Measurements from ENCODE around the gene DHX9.
"Not testable (repeated sequence)": the region's sequence is repeated elsewhere in the genome, so short reads cannot be mapped to it uniquely, and the experiment has no call there.

The DHX9 gene

GRCh38 chr1:182897696-182898095 is 58.5 kb downstream of the DHX9 start:
- FAIRE-seq = no peak

GRCh38 chr1:182901946-182902345 is 62.8 kb downstream of the DHX9 start:
- FAIRE-seq = not testable (repeated sequence)

- no peak for FAIRE-seq
These were observed 66.2 kb downstream of the DHX9 start for GRCh38 chr1:182905321-182905720.

- no peak for FAIRE-seq
These were observed 70.4 kb downstream of the DHX9 start for GRCh38 chr1:182909578-182909977.

- no peak for FAIRE-seq
These were observed 71.0 kb downstream of the DHX9 start for GRCh38 chr1:182910143-182910542.

GRCh38 chr1:182913401-182913800 is 74.3 kb downstream of the DHX9 start:
- FAIRE-seq = no peak

GRCh38 chr1:182917378-182917777 is 78.2 kb downstream of the DHX9 start:
- no peak for FAIRE-seq

GRCh38 chr1:182925661-182926060 is 86.5 kb downstream of the DHX9 start:
- FAIRE-seq = no peak

GRCh38 chr1:182927693-182928433 is 88.7 kb downstream of the DHX9 start:
- FAIRE-seq = peak; percentile 75

- FAIRE-seq = peak; percentile 65
These were observed 91.8 kb downstream of the DHX9 start for GRCh38 chr1:182930985-182931384.

GRCh38 chr1:182935716-182936115 is 96.6 kb downstream of the DHX9 start:
- no peak for FAIRE-seq

Measured in TTC549 (cell line).